Measurements from ENCODE around the gene ITGAV. TPM values are rescaled to one million over a fixed set of nuclear protein-coding genes. Genes with fewer than 3 reads are reported as not detected.
A peak's percentile ranks its signal among the peaks of the same experiment; 100 is the strongest.

Gene ITGAV
- total RNA-seq, 4 donors from 2014 or later, result 28.9 to 67.0 (median 52.1) TPM

DNA sequence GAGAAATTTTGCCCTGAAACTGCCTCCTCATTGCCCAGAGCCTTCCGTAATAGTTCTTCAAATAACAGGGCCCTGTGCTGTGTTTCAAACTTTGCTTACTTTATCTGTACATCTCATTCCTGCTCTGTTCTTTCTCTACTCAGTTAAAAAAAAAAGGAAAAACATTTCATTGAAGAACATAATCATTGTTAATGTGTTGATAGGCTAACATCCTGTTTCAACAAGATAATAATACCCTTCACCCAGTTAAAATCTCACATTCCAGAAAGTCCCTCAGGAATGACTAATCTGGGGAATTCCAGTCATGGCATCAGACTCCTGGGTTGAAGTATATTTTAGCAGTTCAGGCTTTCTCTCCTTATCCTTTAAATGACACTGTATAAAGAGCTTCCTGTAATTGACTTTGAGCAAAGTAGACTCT lies 45.6 kb upstream of the ITGAV start:
- Histone ChIP-seq H3K36me3 (no peaks in the 10 kb centered on the region), H3K27ac (peak overlapping the region; percentile 33 to 57 (median 52)), H3K9me3 (no peaks in the 10 kb centered on the region), H3K4me1 (peaks cover 0 to 18% (median 8%) of the 10 kb centered on the region in 4 donors), H3K27me3 (no peaks in the 10 kb centered on the region), H3K4me3 (no peak overlapping the region)
- no peak for DNase-seq
- 63 to 64% methylated on average over 1 of the region's 1 CpG for WGBS, 2 donors (ENCODE audit: low coverage in 1 of 2)
- TF ChIP-seq POLR2A (IDR thresholded peaks at IDR 0.05) (no peak), POLR2AphosphoS5 (IDR thresholded peaks at IDR 0.05) (no peak), EP300 (IDR thresholded peaks at IDR 0.05; ENCODE audit: low read depth) (no peak)
- TF ChIP-seq, protein P1, sequence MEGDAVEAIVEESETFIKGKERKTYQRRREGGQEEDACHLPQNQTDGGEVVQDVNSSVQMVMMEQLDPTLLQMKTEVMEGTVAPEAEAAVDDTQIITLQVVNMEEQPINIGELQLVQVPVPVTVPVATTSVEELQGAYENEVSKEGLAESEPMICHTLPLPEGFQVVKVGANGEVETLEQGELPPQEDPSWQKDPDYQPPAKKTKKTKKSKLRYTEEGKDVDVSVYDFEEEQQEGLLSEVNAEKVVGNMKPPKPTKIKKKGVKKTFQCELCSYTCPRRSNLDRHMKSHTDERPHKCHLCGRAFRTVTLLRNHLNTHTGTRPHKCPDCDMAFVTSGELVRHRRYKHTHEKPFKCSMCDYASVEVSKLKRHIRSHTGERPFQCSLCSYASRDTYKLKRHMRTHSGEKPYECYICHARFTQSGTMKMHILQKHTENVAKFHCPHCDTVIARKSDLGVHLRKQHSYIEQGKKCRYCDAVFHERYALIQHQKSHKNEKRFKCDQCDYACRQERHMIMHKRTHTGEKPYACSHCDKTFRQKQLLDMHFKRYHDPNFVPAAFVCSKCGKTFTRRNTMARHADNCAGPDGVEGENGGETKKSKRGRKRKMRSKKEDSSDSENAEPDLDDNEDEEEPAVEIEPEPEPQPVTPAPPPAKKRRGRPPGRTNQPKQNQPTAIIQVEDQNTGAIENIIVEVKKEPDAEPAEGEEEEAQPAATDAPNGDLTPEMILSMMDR (IDR thresholded peaks at IDR 0.05), result no peak
- intact Hi-C loops (cut with DNase I; ENCODE audit: low total_unique reads) (no loop called here), in situ Hi-C loops (cut with MboI; ENCODE audit: low pct_ligation_motif_present in 1 of 4, low pct_unique_long_range_greater_than_20kb in 1 of 4, low sequenced_read_pairs in 3 of 4) (no loop called here)

DNA sequence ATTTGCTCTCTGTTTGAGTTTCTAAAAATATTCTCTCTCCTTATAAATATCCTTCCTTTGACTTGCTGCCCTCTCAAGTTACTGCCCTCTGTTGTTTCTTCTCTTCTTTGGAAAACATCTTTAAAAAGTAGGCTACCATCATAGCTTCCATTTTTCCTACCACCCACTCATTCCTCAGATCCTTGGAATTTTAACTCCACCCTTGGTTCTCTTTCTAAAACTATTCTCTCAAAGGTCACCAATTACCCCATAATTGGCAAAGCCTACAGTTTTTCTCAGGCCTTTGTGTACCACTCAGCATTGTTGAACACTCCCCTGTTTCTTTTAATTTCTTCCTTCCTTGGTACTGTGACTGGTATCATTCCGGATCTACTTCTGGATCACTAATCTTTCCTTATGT lies 43.0 kb upstream of the ITGAV start:
- Histone ChIP-seq H3K36me3 (no peaks in the 10 kb centered on the region), H3K27me3 (no peaks in the 10 kb centered on the region), H3K4me1 (peaks cover 0 to 18% (median 8%) of the 10 kb centered on the region in 4 donors), H3K9me3 (no peaks in the 10 kb centered on the region), H3K27ac (no peak overlapping the region), H3K4me3 (no peak overlapping the region)
- in situ Hi-C loops (cut with MboI; ENCODE audit: low pct_ligation_motif_present in 1 of 4, low pct_unique_long_range_greater_than_20kb in 1 of 4, low sequenced_read_pairs in 3 of 4), result no loop called here
- TF ChIP-seq EP300 (IDR thresholded peaks at IDR 0.05; ENCODE audit: low read depth) (no peak), POLR2A (IDR thresholded peaks at IDR 0.05) (no peak), POLR2AphosphoS5 (IDR thresholded peaks at IDR 0.05) (no peak)
- TF ChIP-seq, protein P1 (IDR thresholded peaks at IDR 0.05), result no peak
- intact Hi-C loops (cut with DNase I; ENCODE audit: low total_unique reads), result no loop called here
- 0 to 48% methylated on average over 1 of the region's 1 CpG for WGBS, 2 donors (ENCODE audit: low coverage in 1 of 2)
- no peak for DNase-seq

DNA sequence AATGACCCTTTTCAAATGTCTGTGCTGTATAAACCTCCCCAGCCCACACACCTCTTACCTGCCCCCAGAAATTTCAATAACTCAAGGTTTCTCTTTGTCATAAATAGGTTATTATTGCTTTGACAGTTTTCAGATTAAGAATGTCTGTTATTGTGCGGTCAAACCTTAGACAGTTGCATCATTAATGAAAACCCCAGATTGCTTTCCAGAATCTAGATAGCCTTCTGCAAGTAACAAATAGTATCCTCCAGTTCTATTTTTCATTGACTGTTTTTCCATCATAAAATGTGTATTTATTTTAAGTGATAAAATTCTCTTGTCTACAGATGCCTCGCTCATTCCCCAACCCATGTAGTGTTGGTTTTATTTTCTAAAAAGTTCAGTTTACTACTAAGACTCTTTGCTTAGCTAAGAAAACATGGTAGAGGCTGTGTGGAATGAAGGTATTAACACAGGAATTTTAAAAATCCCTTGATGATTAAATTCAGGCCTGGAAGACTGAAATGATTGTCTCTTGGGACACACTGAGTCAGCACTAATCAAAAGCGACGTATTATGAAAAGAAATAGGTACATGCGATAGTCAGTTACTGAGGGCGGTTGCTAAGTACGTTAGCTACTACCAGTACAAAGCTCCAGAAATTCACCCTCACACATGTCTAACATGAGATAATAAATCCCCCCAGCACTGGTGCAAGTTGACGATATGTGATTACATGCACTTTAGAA lies 38.4 kb upstream of the ITGAV start:
- no peaks in the 10 kb centered on the region for H3K36me3 ChIP-seq
- no peaks in the 10 kb centered on the region for H3K4me1 ChIP-seq
- in situ Hi-C loops (cut with MboI; ENCODE audit: low pct_ligation_motif_present in 1 of 4, low pct_unique_long_range_greater_than_20kb in 1 of 4, low sequenced_read_pairs in 3 of 4), result no loop called here

DNA sequence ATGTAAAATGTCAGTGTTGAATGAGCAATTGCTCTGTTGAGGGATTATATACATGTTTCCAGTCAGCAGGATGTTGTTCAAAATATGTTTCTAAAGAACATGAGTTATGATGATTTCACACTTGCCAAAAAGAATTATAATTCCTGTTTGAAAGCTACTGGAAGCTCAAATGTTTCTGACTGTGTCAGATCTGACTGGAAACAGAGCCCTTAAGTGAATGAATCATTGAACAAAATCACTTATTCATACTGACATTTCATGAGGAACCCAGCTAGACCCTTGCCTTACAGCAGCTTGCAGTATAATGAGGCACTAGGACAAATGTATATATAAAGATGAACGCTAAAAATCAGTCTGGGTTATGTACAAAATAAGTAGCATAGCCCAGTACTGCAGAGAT lies 35.4 kb upstream of the ITGAV start:
- no peaks in the 10 kb centered on the region for H3K4me1 ChIP-seq
- in situ Hi-C loops (cut with MboI; ENCODE audit: low pct_ligation_motif_present in 1 of 4, low pct_unique_long_range_greater_than_20kb in 1 of 4, low sequenced_read_pairs in 3 of 4) (no loop called here), intact Hi-C loops (cut with DNase I; ENCODE audit: low total_unique reads) (no loop called here)
- 65% methylated on average over 1 of the region's 1 CpG; no CpG with 5 or more reads in 1 of the 2 donors for WGBS, 2 donors (ENCODE audit: low coverage in 1 of 2)
- no peak overlapping the region for H3K27ac ChIP-seq
- DNase-seq, result no peak
- H3K4me3 ChIP-seq, result no peak overlapping the region
- no peaks in the 10 kb centered on the region for H3K27me3 ChIP-seq
- no peaks in the 10 kb centered on the region for H3K9me3 ChIP-seq
- TF ChIP-seq POLR2A (IDR thresholded peaks at IDR 0.05) (no peak), EP300 (IDR thresholded peaks at IDR 0.05; ENCODE audit: low read depth) (no peak), POLR2AphosphoS5 (IDR thresholded peaks at IDR 0.05) (no peak)
- TF ChIP-seq, protein P1 (IDR thresholded peaks at IDR 0.05), result no peak
- no peaks in the 10 kb centered on the region for H3K36me3 ChIP-seq

More for the DNA sequence above, 38.4 kb upstream of the ITGAV start:
- no peak for DNase-seq
- intact Hi-C loops (cut with DNase I; ENCODE audit: low total_unique reads), result no loop called here
- H3K27me3 ChIP-seq, result no peaks in the 10 kb centered on the region
- 82 to 91% methylated on average over 8 of the region's 8 CpGs for WGBS, 2 donors (ENCODE audit: low coverage in 1 of 2)
- no peak overlapping the region for H3K27ac ChIP-seq
- TF ChIP-seq POLR2AphosphoS5 (IDR thresholded peaks at IDR 0.05) (no peak), EP300 (IDR thresholded peaks at IDR 0.05; ENCODE audit: low read depth) (no peak), POLR2A (IDR thresholded peaks at IDR 0.05) (no peak)
- TF ChIP-seq, protein P1 (IDR thresholded peaks at IDR 0.05), result no peak
- H3K9me3 ChIP-seq, result no peaks in the 10 kb centered on the region
- no peak overlapping the region for H3K4me3 ChIP-seq
